Heart left ventricle (tissue), 13 donors: ENCODE measurements around the gene PLEKHB2.

Source experiments
- POLR2A ChIP-seq, 2 donors: fragments of 450-650 bp; IDR thresholded peaks; one replicate each; pipeline ENCODE4 v1.6.1; 2017; ENCODE audit warnings: antibody characterized with exemption in 2 of 2, mild to moderate bottlenecking in 2 of 2, moderate library complexity in 2 of 2
- TF ChIP-seq, protein P1 (sequence below), 12 donors: fragments of 200-600 bp; sonication (generic) in 4 of 12; IDR thresholded peaks; one replicate each; pipeline versions ENCODE4 v1.5.0 to v1.8.0; 2018 to 2022; ENCODE audit warnings: antibody characterized with exemption in 12 of 12, mild to moderate bottlenecking in 5 of 12
- donor health status: ischemic (EF 13 %, LVEDD 7.1; RV severe dilation, severe dysfunction).
- donor health status: DM: no; HTN: yes; CAD: no.
- donor health status: DM: no; HTN: no; CAD: no.
- donor health status: ischemic (EF 25% LVEDD 6.9; RV normal size, moderate dysfunction).
- donor health status: ischemic (EF 25% LVEDD 5.7; RV mildly dilated, moderate dysfunction).
- donor health status: ischemic (EF 35%, LVEDD 5.7; RV mildly dilated, moderate dysfunction).
- donor health status: nonischemic (EF 11% LVEDD 7.7; RV severe dilation, severe dysfunction).
- donor health status: DM: yes; HTN: yes; CAD: no.
- donor health status: PGD.
- donor health status: ischemic (EF 29% LVEDD 5.4; RV normal size, mild dysfunction).
- donor health status: nonischemic (EF 23%, LVEDD 6.1; RV moderate dilation, normal function).

DNA sequence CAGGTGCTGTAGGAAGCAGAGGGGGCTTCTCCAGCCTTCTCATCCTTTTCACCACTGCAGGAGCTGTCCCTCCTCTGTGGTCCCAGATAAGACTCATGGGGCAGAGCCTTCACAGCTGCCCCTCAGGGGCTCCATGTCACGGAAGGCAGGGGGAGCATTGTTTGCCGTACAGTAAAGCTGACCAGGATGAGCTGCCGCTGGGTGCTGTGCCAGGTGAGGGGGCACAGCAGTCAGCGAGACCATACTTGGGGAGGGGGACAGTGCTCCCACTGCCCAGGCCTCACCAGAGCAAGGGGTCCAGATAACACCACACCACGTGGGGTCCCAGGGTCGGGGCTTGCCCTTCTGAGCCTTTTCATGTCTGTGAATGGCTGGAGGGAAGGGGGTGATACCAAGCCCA is 46.3 kb downstream of the PLEKHB2 start:
- TF ChIP-seq POLR2A (IDR thresholded peaks at IDR 0.05), result no peak
- TF ChIP-seq, protein P1, sequence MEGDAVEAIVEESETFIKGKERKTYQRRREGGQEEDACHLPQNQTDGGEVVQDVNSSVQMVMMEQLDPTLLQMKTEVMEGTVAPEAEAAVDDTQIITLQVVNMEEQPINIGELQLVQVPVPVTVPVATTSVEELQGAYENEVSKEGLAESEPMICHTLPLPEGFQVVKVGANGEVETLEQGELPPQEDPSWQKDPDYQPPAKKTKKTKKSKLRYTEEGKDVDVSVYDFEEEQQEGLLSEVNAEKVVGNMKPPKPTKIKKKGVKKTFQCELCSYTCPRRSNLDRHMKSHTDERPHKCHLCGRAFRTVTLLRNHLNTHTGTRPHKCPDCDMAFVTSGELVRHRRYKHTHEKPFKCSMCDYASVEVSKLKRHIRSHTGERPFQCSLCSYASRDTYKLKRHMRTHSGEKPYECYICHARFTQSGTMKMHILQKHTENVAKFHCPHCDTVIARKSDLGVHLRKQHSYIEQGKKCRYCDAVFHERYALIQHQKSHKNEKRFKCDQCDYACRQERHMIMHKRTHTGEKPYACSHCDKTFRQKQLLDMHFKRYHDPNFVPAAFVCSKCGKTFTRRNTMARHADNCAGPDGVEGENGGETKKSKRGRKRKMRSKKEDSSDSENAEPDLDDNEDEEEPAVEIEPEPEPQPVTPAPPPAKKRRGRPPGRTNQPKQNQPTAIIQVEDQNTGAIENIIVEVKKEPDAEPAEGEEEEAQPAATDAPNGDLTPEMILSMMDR (IDR thresholded peaks at IDR 0.05), result no peak
